H9 (cell line): ENCODE results near the gene LMX1B. TPM values are rescaled to one million over a fixed set of nuclear protein-coding genes. Genes with fewer than 3 reads are reported as not detected.

ENCODE experiments used
- DNase-seq: peaks from one replicate; pipeline ENCODE4 v3.0.0-alpha.2; 2017
- H2AFZ ChIP-seq: one replicate; pipeline ENCODE4 v1.6.1; 2013; ENCODE audit warnings: mild to moderate bottlenecking, low read length, control low read depth, moderate library complexity
- H2AK5ac ChIP-seq: 2 replicates; pipeline ENCODE4 v1.6.1; 2013; ENCODE audit warnings: low read length, control low read depth, mixed read lengths; ENCODE audit not compliant: insufficient read length
- H2BK120ac ChIP-seq: one replicate; pipeline ENCODE4 v1.6.1; 2013; ENCODE audit warnings: low read depth, mild to moderate bottlenecking, low read length, control low read depth, inconsistent platforms; ENCODE audit not compliant: poor library complexity, severe bottlenecking
- H2BK12ac ChIP-seq: 2 replicates; pipeline ENCODE4 v1.6.1; 2013; ENCODE audit warnings: low read length, control low read depth, mixed read lengths, low read depth; ENCODE audit not compliant: insufficient read length
- H2BK15ac ChIP-seq: 2 replicates; pipeline ENCODE4 v1.6.1; 2013; ENCODE audit warnings: low read depth, low read length, control low read depth
- H2BK20ac ChIP-seq: one replicate; pipeline ENCODE4 v1.6.1; 2013; ENCODE audit warnings: low read depth, mild to moderate bottlenecking, low read length, control low read depth, inconsistent platforms; ENCODE audit not compliant: poor library complexity, severe bottlenecking
- H2BK5ac ChIP-seq: 2 replicates; pipeline ENCODE4 v1.6.1; 2013; ENCODE audit warnings: low read length, control low read depth, mixed read lengths; ENCODE audit not compliant: insufficient read length
- H3K14ac ChIP-seq: 2 replicates; pipeline ENCODE4 v1.6.1; 2013; ENCODE audit warnings: low read length, control low read depth; ENCODE audit not compliant: insufficient read depth
- H3K18ac ChIP-seq: 2 replicates; pipeline ENCODE4 v1.6.1; 2013; ENCODE audit warnings: low read depth, mild to moderate bottlenecking, mixed read lengths, low read length, control low read depth; ENCODE audit not compliant: insufficient read length
- H3K23ac ChIP-seq: 2 replicates; pipeline ENCODE4 v1.6.1; 2013; ENCODE audit warnings: low read length, control low read depth, mixed read lengths, low read depth; ENCODE audit not compliant: insufficient read length
- H3K23me2 ChIP-seq: 2 replicates; pipeline ENCODE4 v1.6.1; 2013; ENCODE audit warnings: low read depth, mild to moderate bottlenecking, mixed read lengths, low read length, control low read depth; ENCODE audit not compliant: insufficient read length, poor library complexity, severe bottlenecking
- H3K27ac ChIP-seq: 2 replicates; pipeline ENCODE4 v1.5.1; 2013; ENCODE audit warnings: low read length, control low read depth, mixed read lengths, low read depth; ENCODE audit not compliant: insufficient read length
- H3K27me3 ChIP-seq: 2 replicates; pipeline ENCODE4 v1.6.1; 2013; ENCODE audit warnings: low read length, control low read depth, inconsistent platforms; ENCODE audit not compliant: insufficient read depth
- H3K4ac ChIP-seq: 2 replicates; pipeline ENCODE4 v1.6.1; 2013; ENCODE audit warnings: low read depth, mild to moderate bottlenecking, control low read depth, inconsistent platforms, low read length, moderate library complexity
- H3K4me1 ChIP-seq: 2 replicates; pipeline ENCODE4 v1.6.1; 2013; ENCODE audit warnings: low read length, control low read depth, inconsistent platforms; ENCODE audit not compliant: insufficient read depth
- H3K4me2 ChIP-seq: 2 replicates; pipeline ENCODE4 v1.6.1; 2013; ENCODE audit warnings: low read length, control low read depth, mixed read lengths; ENCODE audit not compliant: insufficient read length, insufficient read depth
- H3K56ac ChIP-seq: 2 replicates; pipeline ENCODE4 v1.6.1; 2013; ENCODE audit warnings: low read depth, mild to moderate bottlenecking, mixed read lengths, low read length, control low read depth; ENCODE audit not compliant: insufficient read length
- H3K79me1 ChIP-seq: 2 replicates; pipeline ENCODE4 v1.6.1; 2013; ENCODE audit warnings: low read depth, mild to moderate bottlenecking, moderate library complexity, low read length, control low read depth, inconsistent platforms; ENCODE audit not compliant: insufficient read depth, poor library complexity, severe bottlenecking
- H3K79me2 ChIP-seq: 2 replicates; pipeline ENCODE4 v1.6.1; 2013; ENCODE audit warnings: low read length, control low read depth, inconsistent platforms; ENCODE audit not compliant: insufficient read depth
- H3K9ac ChIP-seq: 2 replicates; pipeline ENCODE4 v1.6.1; 2013; ENCODE audit warnings: low read length, control low read depth, mixed read lengths; ENCODE audit not compliant: insufficient read length; ENCODE audit errors: extremely low read depth
- H3K9me3 ChIP-seq: one replicate; pipeline ENCODE4 v1.6.1; 2013; ENCODE audit warnings: low read depth, low read length, inconsistent platforms; ENCODE audit not compliant: control insufficient read depth
- H3T11ph ChIP-seq: one replicate; pipeline ENCODE4 v1.6.1; 2013; ENCODE audit warnings: mild to moderate bottlenecking, low read length, control low read depth, inconsistent platforms
- H4K20me1 ChIP-seq: one replicate; pipeline ENCODE4 v1.6.1; 2013; ENCODE audit not compliant: control insufficient read depth, insufficient read length, insufficient read depth
- H4K5ac ChIP-seq: 2 replicates; pipeline ENCODE4 v1.6.1; 2013; ENCODE audit warnings: low read depth, mild to moderate bottlenecking, mixed read lengths, low read length, control low read depth; ENCODE audit not compliant: insufficient read length
- H4K8ac ChIP-seq: replicated peaks from 2 replicates; pipeline ENCODE4 v1.6.1; 2013; ENCODE audit warnings: low read length, control low read depth, mixed read lengths, low read depth; ENCODE audit not compliant: insufficient read length
- H4K91ac ChIP-seq: 2 replicates; pipeline ENCODE4 v1.6.1; 2013; ENCODE audit warnings: low read depth, mild to moderate bottlenecking, moderate library complexity, mixed read lengths, low read length, control low read depth; ENCODE audit not compliant: insufficient read length
- H3K27ac Mint-ChIP-seq, 3 experiments: 2 replicates in 2 of 3; 3 replicates in 1 of 3; pipeline ENCODE4 v1.8.0; 2020 to 2021; ENCODE audit warnings: mixed read lengths in 3 of 3, mild to moderate bottlenecking in 1 of 3, moderate library complexity in 1 of 3
- H3K27me3 Mint-ChIP-seq: 2 replicates; pipeline ENCODE4 v1.8.0; 2021; ENCODE audit warnings: low read depth, mild to moderate bottlenecking, moderate library complexity, mixed read lengths
- H3K36me3 Mint-ChIP-seq, 3 experiments: 2 replicates in 2 of 3; 3 replicates in 1 of 3; pipeline ENCODE4 v1.8.0; 2020 to 2021; ENCODE audit warnings: low read depth in 3 of 3, mixed read lengths in 3 of 3; ENCODE audit not compliant: insufficient read depth in 1 of 3
- H3K4me1 Mint-ChIP-seq, 2 experiments: 2 replicates each; pipeline ENCODE4 v1.8.0; 2020; ENCODE audit warnings: mixed read lengths in 2 of 2
- H3K4me3 Mint-ChIP-seq, 2 experiments: 2 replicates in 1 of 2; 3 replicates in 1 of 2; pipeline ENCODE4 v1.8.0; 2020 to 2021; ENCODE audit warnings: mild to moderate bottlenecking in 2 of 2, mixed read lengths in 2 of 2, moderate library complexity in 1 of 2
- H3K9me3 Mint-ChIP-seq, 2 experiments: 2 replicates in 1 of 2; 3 replicates in 1 of 2; pipeline ENCODE4 v1.8.0; 2020; ENCODE audit warnings: mild to moderate bottlenecking in 2 of 2, mixed read lengths in 2 of 2, moderate library complexity in 1 of 2
- CTCF ChIP-seq: fragments of 200-600 bp; sonication (generic); conservative IDR thresholded peaks from 3 replicates; pipeline ENCODE4 v1.8.0; 2021; ENCODE audit warnings: antibody characterized with exemption, mild to moderate bottlenecking
- WGBS: extraction: QIAGEN DNeasy Blood & Tissue Kit; methylation state at CpG from one replicate; pipeline ENCODE4 v1.1.7; 2013; ENCODE audit warnings: missing lambda C conversion rate, low lambda C conversion rate, mixed read lengths; ENCODE audit not compliant: insufficient read length; ENCODE audit errors: extremely low coverage; 5-methylcytosine and 5-hydroxymethylcytosine counted together
- total RNA-seq: library from RNA; stranded (reverse); gene quantifications from 2 replicates; pipeline ENCODE4 v1.2.1, GENCODE V29; 2021

Gene LMX1B
- total RNA-seq, 1 experiment from 2014 or later, result 0.85 TPM

- Histone ChIP-seq H3K23ac (no peak overlapping the region), H3K27me3 (no peaks in the 10 kb centered on the region), H3K27ac (no peak overlapping the region), H2BK5ac (no peak overlapping the region), H3T11ph (no peak overlapping the region), H3K9ac (no peak overlapping the region), H4K5ac (no peak overlapping the region), H3K18ac (no peak overlapping the region), H4K8ac (no peak overlapping the region), H3K4me2 (no peak overlapping the region), H3K4me1 (no peaks in the 10 kb centered on the region), H2AFZ (no peak overlapping the region), H3K79me2 (no peaks in the 10 kb centered on the region), H3K9me3 (peaks cover 5% of the 10 kb centered on the region), H3K4ac (no peak overlapping the region), H3K23me2 (no peaks in the 10 kb centered on the region), H3K56ac (no peak overlapping the region), H2BK20ac (no peak overlapping the region), H3K14ac (no peak overlapping the region), H4K20me1 (no peaks in the 10 kb centered on the region), H2BK120ac (no peak overlapping the region), H4K91ac (no peak overlapping the region), H3K79me1 (no peaks in the 10 kb centered on the region), H2BK12ac (no peak overlapping the region), H2BK15ac (no peak overlapping the region), H2AK5ac (no peak overlapping the region)
- Mint-ChIP-seq H3K36me3 (peaks cover 0 to 15% (median 0%) of the 10 kb centered on the region in 3 experiments; a peak in 3 of 7 replicates), H3K4me3 (no peak overlapping the region), H3K27ac (no peak overlapping the region), H3K9me3 (peaks cover 25% of the 10 kb centered on the region in 2 experiments), H3K27me3 (peaks cover 70% of the 10 kb centered on the region), H3K4me1 (no peaks in the 10 kb centered on the region)
- WGBS, result no CpG with 5 or more reads among the region's 1 CpG
- DNase-seq, result no peak
- no peak for TF ChIP-seq CTCF
Measured at GRCh38 chr9:126738553-126738952, 124.8 kb downstream of the LMX1B start.
